Smooth muscle cell of the brain vasculature (primary cell): ENCODE data around the gene CST9L.

Source experiments
- DNase-seq: peaks from one replicate; pipeline ENCODE4 v3.0.0-alpha.2; 2012; ENCODE audit warnings: low read depth, low spot score

Gene CST9L, protein sequence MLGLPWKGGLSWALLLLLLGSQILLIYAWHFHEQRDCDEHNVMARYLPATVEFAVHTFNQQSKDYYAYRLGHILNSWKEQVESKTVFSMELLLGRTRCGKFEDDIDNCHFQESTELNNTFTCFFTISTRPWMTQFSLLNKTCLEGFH

DNA sequence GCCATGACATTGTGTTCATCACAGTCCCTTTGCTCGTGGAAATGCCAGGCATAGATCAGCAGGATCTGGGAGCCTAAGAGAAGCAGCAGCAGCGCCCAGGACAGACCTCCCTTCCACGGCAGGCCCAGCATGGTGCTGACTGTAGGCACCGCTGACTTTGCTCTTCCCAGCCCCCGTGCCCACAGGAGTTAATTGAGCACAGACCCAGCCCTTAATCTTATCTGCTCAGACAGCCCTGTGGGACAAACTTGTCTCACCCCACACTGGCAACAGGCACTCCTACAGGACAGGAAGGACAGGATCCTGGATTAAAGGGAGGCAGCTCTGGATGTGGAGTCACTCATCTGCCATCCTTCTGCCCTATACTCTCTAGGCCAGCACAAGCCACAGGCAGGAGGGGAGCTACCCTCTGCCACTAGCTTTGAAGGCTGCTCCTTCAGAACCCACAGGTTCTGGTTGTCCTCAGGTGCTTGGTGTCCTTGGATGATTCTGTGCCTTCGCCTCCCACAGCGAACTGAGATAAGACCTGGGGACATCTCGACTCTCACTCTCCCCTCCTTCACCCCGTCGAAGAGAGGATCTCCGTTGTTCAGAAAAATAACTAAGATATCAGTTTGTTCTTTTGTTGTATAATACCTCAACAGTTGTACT is at the start of gene CST9L:
Gene CST9L (minus strand): TSS at position 165 of the 651 bp plus-strand sequence. CDS start 34 bp downstream, at position 131.
- no peak for DNase-seq

DNA sequence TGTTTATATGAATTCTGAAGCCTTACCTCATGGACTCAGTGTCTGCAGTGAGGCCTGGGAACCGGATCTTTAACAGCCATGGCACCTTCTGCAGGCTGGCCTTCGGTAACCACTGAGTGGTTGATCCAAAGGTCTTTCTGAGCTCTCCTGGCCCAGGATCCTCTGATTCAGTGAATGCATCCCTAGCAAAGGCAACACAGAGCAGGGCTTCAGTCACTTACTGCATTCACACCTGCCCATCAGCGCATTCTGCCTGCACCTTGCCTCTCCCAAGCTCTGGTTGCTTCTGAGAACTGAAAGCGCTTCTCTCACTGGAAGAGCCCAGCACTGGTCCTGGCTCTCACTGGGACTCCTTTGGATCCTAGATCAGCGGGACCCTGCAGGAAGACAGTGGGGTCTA is 45.9 kb upstream of the CST9L start:
- no peak for DNase-seq

DNA sequence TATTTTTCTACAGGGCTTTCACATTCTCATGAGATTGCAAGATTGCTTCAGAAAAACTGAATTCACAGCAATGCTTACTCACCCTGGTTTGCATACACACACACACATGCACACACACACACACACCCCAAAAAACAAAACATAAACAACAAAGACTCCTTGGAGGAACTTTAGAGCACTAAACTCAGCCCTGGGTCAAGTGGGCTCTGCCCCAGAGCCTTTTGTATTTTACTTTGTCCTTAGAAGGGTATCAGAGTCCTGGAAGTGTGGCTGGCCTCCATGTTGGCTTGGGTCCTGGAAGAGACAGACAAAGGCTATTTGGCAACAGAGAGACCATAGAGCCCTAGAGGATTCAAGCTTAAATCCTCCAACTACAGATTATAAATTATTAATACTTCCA is 45.4 kb upstream of the CST9L start:
- no peak for DNase-seq

DNA sequence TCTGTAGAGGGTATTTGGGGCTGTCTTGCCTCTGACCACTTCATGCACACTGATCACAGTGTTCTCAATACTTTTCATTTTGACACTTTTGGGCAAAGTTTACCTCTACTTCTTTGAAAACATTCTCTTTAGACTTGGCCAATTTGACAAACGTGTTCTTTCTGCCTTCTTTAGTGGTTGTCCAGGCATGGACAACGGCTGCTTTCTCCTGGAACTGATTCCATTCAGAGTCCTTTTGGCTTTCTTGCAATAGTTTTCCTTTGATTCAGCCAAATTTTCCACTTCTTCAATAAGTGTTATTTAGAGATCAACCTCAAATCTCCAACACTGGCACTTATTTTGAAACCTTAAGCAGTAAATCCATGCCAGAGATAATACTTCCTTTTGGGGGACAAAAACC is 44.1 kb upstream of the CST9L start:
- DNase-seq = no peak

DNA sequence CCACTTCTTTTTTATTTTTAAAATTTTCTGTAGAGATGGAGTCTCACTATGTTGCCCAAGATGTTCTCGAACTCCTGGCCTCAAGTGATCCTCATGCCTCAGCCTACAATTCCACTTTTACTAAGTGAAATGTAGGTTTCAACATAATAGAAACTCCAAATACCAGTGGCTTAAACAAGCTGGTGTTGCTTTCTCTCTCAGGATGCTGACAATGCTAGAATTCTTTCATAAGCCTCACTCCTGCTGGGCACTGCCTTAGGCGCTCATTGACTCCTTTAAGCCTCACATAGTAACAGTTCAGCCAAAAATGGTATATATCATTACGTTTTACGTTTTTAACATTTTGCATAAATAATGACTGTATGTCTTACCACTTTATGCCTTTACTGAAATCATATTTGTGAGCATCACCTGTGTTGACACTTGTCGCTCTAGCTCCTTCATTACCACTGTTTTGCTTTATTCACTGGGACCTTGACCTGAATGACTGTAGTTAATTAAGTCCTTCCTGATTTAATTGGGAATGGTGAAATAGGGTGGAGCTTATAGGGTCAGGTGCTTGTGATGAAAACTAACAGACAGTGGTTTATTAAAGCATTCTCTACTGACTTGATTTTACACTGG is 41.3 kb upstream of the CST9L start:
- DNase-seq = no peak

GRCh38 chr20:23608251-23608846 is 40.1 kb upstream of the CST9L start:
- no peak for DNase-seq

GRCh38 chr20:23607497-23608245 is 39.4 kb upstream of the CST9L start:
- no peak for DNase-seq

DNA sequence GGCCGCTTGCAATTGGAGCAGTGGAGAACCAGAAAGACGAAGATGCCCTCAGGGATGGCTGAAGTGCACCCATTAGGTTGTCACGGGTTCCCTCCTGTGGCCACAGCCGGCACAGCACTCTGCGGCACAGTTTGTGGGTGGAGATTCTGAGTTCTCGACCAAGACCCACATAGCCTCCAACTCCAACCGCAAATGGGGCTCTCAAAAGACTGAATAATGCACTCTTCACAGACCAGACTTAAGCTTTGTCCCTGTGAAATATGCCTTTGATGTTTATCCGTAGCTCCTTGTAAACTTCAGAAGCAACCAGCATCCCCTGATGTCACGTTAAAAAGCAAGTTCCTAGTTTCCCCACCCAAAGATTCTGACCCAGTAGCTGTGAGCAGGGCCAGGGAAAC is 38.4 kb upstream of the CST9L start:
- no peak for DNase-seq

DNA sequence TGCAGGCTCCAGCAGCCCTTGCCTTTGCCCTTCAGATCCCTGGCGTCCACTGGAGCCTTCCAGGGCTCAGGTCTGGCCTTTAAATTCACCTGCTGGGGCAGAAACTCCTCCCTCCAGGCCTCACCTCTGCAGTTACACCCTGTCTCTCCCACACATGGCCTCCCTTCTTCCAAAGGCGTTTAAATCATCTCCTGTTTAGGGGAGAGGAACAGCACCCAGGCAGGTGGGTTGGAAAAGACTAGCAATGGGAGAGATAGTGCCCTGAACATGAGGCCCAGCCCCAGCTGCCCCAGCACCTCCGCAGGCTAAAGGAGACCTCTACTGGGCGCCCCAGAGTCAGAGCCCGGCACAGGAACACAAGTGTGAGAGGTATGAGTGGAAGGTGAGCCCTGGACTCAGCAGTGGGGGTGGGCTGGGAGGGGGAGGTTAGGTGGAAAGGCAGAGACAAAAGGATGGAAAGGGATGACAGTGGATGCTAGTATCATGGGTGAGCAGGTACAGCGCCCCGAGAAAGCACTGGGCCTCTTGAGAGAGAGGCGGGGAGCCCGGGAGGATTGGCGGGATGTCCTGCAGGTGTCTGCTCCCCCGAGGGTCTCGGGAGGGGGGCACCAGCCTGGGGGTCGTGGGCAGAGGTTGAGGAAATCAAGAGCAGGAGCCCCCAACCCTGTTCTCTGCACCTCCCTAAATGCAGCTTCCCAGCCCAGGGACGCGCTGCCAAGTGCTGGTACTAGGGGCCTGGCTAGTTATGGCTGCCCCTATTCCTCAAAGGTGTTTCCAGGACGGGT is 37.8 kb upstream of the CST9L start, which contains the start of gene CST9:
Gene CST9 (minus strand): TSS at position 51 of the 785 bp plus-strand sequence. CDS start 53 bp downstream, outside the sequence.
- DNase-seq = no peak

- DNase-seq = no peak
These were observed 36.0 kb upstream of the CST9L start for GRCh38 chr20:23604306-23604705.

DNA sequence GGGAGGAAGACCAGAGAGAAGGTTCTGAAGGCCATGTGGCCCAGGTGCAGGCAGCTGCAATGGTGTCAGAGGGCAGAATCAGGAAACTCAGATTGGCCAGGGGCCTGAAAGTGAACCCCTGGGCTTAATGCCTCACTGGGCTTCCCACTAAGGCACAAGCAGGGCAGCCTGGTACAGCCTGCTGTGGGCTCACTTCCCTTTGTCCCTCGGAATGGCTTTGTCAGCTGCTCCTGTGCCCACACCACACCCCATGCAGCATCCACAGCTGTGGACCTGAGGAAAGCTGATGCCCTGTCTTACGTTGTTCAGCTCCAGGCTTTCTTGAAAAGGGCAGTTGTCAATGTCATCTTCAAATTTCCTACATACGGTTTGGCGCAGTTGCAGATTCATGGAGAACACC is 35.0 kb upstream of the CST9L start:
- DNase-seq = no peak

GRCh38 chr20:23602699-23603098 is 34.4 kb upstream of the CST9L start:
- no peak for DNase-seq

DNA sequence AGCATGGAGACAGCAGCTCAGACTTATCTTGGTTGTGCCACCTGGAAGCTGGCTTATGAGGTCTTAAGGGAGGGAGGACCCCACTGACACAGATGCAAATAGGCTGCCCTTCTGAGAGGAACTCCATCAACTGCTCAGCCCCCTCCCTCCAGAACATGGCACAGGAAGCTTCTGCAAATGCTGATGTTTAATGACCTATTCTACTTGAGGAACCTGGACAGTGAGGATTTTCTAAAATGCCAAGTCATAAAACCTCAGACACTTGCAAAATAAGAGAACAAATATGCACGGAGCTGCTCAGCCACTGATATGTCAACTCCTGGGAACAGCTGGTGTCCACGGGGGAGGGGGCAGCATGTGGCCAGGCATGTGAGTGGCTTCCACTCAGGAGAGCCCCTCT is 34.0 kb upstream of the CST9L start:
- no peak for DNase-seq

- no peak for DNase-seq
These were observed 33.4 kb upstream of the CST9L start for GRCh38 chr20:23601715-23602114.

DNA sequence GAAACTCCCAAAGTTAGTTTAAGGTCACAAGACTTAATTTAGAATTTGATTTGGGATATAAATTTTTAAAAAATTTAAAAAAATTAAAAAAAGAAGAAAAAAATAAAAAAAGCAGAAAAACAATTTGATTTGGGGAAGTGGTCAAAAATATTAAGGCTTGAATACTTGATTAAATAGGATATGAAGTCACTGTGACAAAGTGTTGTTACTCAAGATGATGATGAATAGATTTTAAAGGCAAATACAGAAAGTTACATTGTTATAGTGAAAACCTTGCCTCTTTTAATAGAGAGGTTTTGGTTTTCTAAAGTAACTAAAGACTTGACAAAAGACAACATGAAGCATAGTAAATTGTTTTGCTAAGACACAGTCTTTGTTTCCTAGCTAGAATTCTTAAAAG is 30.2 kb upstream of the CST9L start:
- no peak for DNase-seq

GRCh38 chr20:23596579-23597250 is 28.4 kb upstream of the CST9L start:
- no peak for DNase-seq

DNA sequence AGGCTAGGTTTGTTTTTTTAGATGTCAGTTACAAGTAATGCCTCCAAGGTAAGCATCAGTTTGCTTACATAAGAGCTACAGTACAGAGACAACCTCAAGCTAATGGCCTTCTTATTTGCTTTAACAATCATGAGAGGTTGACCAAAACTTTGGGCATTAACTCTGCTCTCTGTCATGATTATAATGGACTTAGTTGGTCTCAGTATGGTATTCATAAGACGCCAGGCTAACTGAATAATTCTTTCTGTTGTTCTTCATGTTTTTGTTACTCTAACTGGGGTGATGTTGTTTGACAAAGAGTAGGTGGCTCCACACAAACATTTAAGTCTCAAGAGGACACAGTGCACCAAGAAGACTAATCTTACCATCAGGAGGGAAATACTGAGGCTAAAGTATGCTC is 27.7 kb upstream of the CST9L start:
- DNase-seq = no peak

DNA sequence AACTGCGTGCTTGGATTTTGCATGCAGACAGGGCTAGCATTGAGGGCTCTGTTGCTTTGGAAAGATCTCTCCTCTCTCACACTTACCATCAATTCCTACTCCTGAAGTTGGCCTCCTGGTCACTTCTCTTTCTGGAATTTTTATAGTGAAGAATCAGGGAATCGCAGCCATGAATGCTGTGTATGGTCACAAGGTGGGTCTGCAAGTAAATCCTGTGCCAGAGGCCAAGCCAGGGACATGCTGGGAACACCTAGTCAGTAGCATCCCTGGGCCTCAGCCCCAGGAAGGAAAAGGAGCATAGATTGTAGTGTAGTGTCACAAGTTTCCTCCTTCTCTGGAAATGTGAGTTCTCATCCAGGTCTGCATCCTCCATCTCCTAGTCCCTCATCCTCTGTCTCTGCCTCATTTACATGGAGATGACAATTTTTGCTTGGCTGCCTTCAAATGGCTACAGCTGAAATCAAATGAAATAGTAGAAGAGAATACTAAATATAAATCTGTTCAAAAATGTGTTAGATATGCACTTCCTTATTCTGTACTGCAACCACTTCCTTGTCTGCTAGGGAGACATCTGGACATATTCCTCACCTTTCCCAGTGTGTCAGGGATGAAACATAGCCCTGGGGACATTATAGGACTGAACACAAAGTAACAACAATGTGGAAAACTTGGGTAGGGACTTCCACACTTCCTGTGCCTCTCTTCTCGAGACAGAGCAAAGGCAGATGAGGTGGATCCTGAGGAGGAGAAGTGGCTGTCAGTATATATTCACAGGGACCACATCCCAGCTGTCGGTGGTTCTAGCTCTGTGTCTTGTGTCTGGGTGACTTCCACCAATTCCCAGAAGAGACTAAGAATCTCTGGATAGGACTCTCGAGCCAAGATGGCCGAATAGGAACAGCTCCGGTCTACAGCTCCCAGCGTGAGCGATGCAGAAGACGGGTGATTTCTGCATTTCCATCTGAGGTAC is 20.4 kb upstream of the CST9L start:
- no peak for DNase-seq

DNA sequence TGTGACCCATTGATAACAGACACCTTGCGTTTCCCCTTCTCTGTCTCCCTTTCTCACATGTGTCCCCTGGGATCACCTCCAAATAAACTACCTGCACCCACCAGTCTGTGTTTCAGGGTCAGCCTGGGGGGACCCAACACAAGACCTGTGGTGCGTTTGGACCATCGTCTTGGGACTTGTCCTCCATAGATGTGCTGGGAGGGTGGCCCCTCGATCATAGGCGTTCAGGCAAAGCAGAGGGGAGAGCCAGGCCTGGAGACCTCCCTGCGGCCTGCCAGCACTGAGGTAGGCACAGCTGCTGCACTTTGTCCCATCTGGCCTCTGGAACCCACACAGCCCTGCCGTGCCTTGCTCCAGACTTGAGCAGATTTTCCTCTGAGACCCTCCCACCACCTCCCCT is 19.3 kb upstream of the CST9L start:
- DNase-seq = no peak
